Measurements from ENCODE around the gene SLC6A8.

Gene SLC6A8

DNA sequence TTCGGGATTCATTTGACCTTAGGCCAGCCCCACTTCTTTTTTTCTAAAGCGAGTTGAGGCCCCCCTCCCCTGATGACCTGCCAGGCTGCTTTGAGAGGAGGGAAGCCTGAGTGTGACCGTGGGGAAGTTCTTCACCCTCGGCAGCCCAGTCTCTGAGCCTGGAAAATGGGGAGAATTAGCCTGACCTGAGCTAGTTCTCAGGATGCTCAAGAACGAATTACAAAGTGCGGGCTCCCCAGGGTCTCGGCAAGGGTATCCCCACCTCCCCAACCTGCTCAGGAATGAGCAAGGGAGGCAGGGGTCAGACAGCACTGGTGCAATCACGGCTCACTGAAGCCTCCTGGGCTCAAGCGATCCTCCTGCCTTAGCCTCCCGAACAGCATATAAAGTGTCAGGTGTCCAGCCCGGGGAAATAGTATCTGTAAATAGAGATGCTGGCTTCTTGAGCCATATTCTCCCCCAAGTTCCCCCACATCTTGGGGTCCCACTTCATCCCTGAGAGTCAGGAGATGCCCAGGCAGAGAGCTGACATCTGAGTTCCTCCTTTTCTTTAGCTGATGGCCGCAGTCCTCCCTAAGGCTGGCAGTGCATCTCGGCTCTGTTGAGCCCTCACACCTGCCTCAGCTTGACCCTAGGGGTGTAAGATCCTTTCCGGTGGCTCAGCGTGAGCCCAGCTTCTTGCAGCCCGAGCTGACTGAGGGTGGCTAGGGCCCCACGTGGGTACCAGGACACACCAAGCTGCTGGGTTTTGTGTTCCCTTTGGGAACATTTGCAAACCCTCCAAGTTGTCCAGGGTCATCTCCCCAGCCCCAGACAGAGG is 39.2 kb upstream of the SLC6A8 start:
- DNase-seq (ENCODE audit: low read depth) = no peak

DNA sequence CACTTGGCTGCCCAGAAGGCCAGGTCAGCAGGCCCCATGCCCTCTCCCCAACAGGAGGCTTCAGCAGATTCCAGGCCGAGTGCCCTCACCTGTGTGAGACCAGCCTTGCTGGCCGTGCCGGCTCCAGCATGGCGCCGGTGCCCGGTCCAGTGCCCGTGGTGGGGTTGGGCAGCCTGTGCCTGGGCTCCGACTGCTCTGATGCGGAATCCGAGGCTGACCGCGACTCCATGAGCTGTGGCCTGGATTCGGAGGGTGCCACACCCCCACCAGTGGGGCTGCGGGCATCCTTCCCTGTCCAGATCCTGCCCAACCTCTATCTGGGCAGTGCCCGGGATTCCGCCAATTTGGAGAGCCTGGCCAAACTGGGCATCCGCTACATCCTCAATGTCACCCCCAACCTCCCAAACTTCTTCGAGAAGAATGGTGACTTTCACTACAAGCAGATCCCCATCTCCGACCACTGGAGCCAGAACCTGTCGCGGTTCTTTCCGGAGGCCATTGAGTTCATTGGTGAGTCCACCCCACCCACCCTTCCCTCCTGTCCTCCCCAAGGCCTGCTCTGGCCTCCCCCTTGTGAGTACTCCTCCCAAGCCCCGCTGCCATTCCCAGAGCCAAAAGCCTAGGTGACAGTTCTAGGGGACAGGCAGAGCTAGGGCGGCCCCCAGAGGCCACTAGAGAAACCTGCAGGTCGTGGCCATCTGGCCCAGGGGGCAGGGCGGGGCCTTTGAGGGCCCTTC is 38.4 kb upstream of the SLC6A8 start:
- no peak for DNase-seq (ENCODE audit: low read depth)

DNA sequence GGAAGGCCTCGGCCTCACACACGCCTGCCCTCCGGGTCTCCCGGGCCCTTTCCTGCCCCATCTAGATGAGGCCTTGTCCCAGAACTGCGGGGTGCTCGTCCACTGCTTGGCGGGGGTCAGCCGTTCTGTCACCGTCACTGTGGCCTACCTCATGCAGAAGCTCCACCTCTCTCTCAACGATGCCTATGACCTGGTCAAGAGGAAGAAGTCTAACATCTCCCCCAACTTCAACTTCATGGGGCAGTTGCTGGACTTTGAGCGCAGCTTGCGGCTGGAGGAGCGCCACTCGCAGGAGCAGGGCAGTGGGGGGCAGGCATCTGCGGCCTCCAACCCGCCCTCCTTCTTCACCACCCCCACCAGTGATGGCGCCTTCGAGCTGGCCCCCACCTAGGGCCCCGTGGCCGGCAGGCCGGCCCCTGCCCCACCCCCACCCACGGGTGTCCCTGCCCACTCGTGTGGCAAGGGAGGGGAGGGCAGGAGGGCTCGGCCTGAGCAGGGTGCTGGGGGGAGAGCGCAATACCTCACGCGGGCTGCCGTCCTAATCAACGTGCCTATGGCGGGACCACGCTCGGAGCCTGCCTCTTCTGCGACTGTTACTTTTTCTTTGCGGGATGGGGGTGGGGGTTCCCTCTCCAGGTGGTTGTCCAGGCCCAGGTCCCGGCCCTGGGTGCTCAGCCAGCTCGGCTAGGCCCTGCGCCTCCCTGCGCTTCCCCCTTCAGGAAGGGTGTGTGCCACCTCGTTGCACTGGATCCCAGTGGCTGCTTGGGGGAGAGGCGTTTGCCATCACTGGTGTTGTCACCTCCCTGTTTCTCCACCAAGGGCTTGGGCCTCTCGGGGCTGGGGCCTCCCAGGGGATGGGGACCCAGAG is 37.6 kb upstream of the SLC6A8 start:
- no peak for DNase-seq (ENCODE audit: low read depth)

DNA sequence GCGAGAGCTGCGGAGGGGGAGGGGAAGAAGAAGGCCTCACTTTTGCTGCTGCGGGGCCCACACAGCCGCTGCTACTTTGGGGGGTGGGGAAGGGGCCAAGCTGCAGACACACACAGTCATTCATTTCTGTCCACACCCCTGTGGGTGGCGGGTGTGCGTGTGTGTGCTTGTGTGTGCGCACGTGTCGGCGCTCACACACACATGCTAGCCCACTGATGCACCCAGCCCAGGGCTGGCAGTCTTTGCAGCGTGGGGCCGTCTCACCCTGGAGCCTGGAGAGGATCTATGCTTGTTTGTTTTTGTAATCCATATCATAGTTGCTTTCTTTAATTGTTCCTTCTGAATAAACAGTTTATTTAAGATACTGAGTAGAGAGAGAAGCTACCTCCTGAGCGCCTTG is 36.8 kb upstream of the SLC6A8 start:
- no peak for DNase-seq (ENCODE audit: low read depth)

DNA sequence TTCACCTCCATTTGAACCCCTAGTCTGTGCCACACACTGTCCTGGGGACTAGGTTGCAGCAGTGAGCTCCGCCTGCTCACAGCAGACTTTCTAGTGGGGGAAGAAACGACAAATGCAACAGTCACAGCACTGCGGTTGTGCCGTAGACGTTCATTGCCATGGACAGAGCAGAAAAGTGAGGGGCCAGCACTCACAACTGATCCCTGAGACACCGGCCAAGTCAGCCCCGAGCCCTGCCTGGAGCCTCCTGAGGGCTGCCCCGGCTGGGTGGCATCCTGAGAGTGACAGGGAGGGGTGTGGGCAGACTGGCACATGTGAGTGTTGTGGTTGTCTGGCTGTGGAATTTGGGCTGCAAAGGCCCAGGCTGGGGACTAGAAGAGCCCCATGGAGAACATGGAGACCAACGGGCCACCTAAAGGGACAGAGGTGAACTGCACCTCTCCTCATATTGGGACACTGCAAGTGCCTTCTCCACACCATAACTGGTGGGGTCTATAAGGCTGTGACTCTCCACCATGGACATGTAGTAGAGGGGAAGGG is 36.1 kb upstream of the SLC6A8 start:
- no peak for DNase-seq (ENCODE audit: low read depth)

DNA sequence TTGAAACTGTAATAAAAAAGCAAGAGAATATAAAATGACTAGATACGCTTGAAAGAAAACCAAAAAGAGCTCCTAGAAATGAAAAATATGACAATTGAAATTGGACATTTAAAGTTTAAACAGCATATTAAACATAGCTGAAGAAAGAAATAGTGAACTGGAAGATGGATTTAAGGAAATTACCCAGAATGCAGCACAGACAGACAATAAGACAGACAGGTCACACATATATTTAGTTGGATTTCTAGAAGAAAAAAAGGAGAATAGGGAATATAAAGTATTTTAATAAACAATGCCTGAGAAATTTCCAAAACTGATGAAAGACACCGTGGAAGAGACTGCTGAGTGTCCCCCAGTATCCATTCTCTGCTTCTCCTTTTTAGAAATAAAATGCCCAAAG is 34.2 kb upstream of the SLC6A8 start:
- DNase-seq (ENCODE audit: low read depth) = no peak

DNA sequence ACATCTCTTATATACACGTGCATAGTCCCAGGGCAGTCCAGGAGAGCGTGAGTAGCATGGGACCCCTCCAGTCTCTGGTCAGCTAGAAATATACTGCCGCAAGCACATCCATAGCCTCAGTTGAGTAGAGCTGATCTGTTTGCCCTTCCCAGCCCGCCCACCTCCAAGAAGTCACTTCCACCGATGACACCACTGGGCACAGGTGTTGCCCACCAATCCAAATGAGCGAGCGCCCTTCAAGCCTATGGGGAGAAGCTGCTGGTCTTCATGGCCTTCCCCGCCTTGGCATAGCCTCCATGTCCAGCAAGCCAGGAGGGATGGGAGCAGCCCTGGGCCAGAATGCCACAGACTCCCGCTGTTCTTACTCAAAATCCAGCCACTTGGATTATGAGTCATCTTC is 30.6 kb upstream of the SLC6A8 start:
- DNase-seq (ENCODE audit: low read depth) = no peak

DNA sequence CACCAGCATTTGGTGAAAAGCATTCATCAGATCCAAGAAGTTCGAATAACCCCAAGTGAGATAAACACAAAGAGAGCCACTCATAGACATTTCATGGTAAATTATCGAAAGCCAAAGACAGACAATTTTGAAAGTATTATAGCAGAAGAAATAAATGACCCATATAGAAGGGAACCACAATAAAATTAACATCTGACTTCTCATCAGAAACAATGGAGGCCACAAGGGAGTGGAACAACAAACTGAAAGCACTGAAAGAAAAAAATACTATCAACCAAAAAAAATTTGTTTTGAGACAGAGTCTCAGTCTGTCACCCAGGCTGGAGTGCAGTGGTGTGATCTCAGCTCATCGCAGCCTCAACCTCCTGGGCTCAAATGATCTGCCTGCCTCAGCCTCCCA is 28.5 kb upstream of the SLC6A8 start:
- DNase-seq (ENCODE audit: low read depth) = no peak

DNA sequence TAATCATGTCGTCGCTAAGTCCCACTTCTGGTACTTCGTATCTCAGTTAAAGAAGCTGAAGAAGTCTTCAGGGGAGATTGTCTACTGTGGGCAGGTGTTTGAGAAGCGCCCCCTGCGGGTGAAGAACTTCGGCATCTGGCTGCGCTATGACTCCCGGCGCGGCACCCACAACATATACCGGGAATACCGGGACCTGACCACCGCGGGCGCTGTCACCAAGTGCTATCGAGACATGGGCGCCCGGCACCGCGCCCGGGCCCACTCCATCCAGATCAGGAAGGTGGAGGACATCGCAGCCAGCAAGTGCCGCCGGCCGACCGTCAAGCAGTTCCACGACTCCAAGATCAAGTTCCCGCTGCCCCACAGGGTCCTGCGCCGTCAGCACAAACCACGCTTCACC is 25.5 kb upstream of the SLC6A8 start:
- DNase-seq (ENCODE audit: low read depth) = no peak

DNA sequence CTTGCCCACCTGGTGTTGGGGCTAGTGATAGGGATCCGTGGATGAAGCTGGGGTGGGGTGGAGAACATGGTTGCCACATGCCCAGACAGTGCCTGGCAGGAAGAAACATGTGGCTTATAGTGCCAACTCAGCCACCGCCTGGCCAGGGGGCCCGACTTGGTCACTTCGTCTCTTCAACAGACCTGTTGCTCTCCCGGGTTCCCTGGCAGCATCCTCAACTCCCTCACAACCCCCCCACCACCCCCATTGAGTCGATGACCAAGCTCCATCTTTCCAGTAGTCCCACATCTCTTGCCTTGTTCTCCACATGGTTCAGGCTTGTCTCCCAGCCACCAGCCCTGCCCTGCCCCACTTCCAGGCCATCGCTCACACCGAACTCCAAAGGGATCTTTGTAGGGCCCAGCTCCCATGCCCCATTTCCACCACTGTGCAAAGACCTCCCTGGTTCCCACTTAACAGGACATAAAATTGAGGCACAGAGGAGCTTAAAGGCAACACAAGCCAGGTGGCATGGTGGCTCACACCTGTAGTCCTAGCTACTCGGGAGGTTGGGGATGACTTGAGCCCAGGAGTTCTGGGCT is 21.9 kb upstream of the SLC6A8 start:
- no peak for DNase-seq (ENCODE audit: low read depth)

DNA sequence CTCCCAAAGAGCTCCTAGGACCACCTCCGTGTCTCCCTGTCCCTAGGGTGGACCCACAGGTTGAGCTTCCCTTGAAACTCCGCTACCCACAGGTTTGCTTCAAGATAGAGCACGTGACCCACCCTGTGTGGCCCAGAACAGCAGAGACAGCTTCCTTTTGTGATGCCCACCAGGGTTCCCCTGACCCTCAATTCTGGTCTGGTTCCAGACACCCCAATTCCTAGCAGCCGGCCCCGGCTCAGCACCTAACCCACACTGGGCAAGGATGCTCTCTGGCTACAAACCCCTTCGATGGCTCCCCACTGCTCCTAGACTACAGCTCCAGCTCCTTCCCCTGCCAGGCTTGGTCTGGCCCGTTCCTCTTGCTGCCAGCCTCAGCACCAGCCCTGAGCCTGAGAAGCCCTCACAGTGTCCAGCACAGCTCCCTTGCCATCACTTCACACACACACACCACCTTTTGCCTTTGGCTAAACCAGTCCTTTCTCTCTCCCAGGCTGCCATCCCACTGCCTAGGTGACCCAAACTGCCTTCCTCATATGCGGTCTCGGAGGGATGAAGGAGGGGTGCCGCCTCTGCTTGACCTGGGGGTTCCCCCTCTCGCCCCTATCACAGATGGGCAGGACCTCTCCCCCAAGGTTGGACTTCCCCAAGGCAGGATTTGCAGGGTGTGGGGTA is 20.3 kb upstream of the SLC6A8 start:
- DNase-seq (ENCODE audit: low read depth) = no peak

DNA sequence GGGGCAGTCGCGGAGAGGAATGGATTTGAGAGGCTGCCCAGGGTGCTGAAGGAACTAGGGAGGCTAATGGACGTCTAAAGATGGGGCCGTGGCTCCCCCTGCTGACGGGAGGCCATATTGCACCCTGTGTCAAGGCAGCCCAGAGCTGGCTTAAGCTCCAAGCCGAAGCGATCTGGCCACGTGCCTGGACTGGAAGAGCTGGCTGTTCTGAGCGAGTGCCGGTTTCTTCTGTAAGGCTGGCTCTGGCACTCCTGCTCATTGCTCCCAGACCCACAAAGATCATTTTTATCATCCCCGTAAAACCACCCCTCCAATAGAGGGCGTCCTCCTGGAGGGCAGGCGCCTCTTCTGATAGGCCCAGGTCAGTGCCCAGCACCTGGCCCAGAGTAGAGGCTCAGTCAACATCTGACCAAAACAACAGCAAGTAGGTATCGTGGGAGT is 19.8 kb upstream of the SLC6A8 start:
- peak; percentile 49 for DNase-seq (ENCODE audit: low read depth)

DNA sequence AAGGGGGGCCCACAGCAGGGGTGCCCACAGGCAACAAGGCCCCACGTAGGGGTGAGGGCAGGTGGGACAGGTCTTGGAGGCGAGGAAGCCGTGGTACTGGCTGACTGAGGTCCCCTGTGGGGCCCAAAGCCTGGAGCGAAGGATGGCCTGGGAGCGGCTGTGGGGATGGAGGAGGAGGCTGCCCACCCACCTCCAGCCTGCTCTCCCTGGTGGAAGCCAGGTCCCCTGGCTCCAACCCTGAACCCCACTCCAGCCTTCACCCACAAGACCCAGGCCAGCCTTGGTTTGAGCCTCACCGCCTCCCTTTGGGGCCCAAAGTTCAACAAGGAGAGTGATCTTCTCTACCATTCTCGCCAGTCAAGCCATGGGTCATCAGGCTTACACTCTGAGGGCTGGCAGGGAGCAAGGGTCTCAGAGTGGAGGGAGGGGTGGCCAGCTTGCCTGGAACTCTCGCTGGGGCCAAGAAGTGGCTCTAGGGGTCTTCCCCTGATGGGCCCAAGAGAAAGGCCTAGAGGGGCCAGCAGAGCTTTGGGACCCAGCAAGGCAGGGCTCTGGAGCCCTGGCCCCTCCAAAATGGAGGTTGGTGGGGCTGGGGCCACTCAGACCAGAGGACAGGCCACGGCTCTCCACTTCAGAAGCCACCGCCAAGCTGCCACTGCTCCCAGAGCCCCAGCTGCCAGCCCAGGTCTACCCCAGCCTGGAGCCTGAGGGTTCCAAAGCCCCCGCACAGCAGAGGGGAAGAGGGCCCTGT is 19.1 kb upstream of the SLC6A8 start:
- DNase-seq (ENCODE audit: low read depth) = no peak

DNA sequence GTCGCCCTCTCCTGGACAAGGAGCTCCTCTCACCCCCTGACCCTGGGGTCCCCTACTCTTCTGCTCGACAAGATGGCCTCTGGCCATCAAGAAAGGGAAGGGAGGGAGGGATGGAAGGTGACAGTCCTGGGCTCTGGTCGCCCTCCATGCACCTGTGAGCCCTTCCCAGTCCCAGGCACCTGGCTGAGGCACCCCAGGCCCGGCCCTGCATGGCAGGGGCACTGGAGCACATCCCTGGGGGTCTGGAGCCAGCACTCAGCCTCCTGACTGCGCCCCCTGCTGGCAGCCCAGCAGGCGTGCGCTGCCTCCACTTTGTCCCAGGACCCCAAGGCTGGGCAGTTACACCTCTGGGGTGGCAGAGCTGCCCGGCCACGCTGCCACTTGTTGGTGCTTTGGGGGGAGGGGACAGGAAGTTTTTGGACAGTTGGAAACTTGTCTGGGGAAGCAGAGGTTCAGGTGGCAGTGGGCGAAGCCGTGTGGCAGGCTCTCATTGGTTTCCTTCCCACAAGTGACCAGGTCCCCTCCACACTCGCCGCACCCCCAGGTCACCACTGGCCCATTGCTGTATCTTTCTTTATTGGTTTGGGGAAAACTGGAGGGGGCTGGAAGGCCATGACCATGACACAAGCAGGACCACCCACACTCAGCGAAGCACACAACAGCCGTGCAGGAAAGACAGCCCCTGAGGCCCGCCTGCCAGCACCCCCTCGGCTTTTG is 18.4 kb upstream of the SLC6A8 start:
- DNase-seq (ENCODE audit: low read depth) = no peak

DNA sequence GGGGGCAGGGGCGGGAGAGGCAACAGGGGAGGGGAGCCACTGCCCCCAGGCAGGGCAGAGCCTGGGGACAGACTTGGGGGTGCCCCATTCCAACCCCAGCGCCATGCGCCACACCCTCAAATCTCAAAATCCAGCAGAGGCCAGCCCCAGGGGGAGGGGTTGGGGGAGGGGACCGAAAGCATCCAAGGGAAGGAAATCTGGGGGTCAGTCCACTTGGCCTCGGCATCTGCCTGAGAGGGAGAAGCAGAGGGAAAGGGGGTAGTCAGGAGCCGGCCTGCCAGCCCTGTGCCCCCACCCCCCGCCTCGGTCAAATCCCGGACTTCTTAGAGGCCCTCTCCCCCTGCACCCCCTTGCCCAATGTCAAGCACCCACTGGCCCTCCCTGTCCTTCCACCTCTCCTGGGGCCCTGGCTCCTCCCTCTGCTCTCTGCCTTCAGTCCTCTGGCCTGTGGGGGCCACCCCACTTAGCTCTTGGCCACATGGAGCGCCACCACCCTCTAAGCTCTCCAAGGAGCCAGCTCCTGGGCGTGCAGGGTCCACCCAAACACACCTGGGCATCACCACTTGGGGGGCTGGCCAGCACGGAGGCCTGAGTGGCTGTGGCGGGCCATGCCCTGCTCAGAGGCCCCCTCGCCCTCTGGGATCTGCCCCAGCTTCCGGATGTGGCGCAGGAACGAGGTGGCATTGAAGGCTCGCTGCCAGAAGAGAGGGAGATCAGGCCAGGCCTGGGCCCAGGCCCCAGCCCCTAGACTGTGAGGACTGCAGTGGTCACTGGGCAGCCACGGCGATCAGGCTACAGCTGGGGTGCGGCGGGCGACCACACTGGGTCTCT is 17.6 kb upstream of the SLC6A8 start:
- no peak for DNase-seq (ENCODE audit: low read depth)

DNA sequence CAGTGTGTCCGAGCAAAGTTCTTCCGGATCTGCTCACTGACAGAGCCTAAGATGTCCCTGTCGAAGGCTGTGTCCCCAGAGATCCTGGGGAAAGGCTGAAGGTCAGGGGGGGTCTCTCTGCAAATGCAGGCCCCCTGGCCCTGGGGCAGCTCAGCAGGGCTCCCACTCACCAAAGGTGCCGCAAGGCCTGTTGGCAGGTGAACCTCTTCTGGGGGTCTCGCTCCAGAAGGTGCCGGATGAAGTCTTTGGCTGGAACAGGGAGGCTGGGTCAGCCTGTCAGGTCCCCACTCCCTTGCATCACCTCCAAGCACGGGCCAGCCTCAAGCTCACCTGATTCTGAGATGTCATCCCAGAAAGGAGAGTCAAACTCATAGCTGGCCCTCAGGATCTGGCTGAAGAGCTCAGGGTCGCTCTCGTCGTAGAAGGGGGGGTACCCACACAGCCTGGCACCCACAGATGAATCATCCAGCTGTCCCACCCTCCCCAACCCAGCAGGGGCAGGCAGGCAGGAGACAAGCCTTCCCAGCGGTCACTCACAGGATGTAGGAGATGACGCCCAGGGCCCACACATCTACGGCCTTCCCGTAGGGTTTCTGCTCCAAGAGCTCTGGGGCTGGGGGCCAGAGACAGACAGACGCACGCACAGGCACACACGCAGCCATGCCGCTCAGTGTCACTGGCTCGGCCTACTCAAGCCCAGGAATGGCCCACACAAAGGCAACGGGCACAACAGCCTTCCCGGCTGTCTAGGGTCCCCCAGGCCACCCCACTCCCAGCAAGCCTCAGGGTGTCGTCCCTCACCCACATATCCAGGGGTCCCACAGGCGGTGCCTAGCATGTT is 16.8 kb upstream of the SLC6A8 start:
- DNase-seq (ENCODE audit: low read depth) = no peak

DNA sequence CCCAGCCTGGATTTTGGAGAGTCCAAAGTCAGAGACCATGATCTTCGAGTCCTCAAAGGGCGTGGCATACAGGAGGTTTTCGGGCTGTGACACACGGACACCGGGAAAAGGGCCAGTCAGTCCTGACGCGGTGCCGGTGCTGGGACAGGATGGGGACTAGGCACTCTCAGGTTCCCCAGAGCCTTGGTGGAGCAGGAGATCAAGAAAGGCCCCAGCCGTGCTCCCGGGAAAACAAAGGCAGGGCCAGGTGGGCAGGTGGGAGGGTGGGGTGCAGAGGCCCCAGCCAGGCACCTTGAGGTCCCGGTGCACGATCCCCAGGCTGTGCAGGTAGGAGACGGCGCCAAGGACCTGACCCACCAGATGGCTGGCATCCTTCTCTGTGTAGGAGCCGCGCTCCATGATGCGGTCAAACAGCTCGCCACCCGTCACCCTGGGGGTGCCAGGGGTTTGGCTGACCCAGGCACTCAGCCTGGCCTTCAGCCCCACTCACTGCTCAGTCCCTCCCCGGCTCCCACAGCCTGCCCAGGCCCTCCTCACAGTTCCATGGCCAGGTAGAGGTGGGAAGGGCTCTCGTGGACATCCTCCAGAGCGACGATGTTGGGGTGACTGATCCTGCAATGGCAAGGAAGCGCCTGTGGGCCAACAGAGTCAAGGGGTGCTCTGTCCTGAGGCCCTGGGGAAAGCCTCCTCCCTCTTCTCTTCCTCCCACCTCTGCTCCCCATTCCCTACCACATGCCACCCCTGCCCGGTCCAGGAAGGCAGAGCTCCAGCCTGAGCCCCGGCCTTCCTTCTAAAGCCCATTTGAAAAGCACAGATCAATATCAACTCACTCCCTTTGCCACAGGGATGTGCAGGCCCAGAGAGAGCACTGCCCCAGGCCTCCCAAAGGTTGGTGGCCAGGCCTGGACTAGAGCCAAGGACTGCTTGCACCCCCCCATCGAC is 15.9 kb upstream of the SLC6A8 start:
- no peak for DNase-seq (ENCODE audit: low read depth)

Data from CMK (cell line).